ENCODE measurements around the gene NIFK.

NIFK gene

DNA sequence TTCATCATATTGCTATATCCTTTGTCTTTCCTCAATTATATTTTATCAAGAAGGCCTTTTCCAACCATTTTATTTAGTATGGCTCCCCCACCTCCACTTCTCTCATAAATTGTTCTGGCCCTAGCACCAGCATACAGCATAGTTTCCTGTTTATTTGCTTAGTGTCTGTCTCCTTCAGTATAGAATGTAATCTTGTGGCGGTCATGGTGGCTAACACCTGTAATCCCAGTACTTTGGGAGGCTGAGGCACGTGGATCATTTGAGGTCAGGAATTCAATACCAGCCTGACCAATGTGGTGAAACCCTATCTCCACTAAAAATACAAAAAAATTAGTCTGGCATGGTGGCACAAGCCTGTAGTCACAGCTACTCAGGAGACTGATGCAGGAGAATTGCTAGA lies 47.9 kb downstream of the NIFK start:
- TF ChIP-seq, protein P1, sequence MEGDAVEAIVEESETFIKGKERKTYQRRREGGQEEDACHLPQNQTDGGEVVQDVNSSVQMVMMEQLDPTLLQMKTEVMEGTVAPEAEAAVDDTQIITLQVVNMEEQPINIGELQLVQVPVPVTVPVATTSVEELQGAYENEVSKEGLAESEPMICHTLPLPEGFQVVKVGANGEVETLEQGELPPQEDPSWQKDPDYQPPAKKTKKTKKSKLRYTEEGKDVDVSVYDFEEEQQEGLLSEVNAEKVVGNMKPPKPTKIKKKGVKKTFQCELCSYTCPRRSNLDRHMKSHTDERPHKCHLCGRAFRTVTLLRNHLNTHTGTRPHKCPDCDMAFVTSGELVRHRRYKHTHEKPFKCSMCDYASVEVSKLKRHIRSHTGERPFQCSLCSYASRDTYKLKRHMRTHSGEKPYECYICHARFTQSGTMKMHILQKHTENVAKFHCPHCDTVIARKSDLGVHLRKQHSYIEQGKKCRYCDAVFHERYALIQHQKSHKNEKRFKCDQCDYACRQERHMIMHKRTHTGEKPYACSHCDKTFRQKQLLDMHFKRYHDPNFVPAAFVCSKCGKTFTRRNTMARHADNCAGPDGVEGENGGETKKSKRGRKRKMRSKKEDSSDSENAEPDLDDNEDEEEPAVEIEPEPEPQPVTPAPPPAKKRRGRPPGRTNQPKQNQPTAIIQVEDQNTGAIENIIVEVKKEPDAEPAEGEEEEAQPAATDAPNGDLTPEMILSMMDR (IDR thresholded peaks at IDR 0.05; ENCODE audit: low read depth, low read length, missing control alignments): no peak
- no peak for DNase-seq (ENCODE audit: low read depth)
- in situ Hi-C loops (cut with HindIII; ENCODE audit: low sequenced_read_pairs): no loop called here
- H3K4me3 ChIP-seq (ENCODE audit: low read depth, low read length): no peak overlapping the region

DNA sequence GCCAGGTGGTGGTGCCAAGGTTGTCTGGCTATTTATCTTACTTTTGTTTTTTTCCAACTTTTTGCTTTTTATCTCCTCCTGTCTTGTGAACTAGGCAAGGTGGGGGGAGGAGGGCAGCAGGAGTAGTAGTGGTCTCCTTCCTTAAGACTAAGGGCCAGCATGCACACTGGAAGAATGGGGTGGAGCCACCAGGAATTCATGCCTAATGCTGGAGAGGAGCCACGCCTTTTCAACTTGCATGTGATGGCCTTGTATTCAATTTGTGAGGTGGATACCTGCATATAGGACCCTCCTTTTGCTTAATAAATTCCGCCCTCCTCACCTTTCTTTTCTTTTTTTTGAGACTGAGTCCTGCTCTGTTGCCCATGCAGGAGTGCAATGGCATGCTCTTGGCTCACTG lies 49.8 kb downstream of the NIFK start:
- in situ Hi-C loops (cut with HindIII; ENCODE audit: low sequenced_read_pairs): no loop called here
- TF ChIP-seq, protein P1 (IDR thresholded peaks at IDR 0.05; ENCODE audit: low read depth, low read length, missing control alignments): no peak
- no peak overlapping the region for H3K4me3 ChIP-seq (ENCODE audit: low read depth, low read length)
- DNase-seq (ENCODE audit: low read depth): no peak

DNA sequence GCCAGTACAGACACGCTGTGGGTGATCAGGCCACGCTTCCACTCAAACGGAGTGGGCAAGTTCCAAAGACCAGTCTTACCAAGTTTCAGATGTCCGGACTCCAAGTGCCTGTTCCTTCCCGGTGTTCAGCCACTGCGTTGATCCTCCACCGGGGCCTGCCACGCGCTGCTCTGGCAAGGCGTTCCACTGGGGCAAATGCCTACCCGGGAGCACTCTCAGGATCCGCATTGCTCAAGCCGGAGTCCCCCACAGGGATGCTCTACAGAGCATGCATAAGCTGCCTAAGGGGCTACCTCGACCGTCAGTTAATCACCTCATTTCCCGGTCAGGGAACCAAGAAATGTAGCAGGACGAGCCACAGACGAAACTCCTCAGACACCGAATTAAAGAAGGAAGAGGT lies 50.5 kb downstream of the NIFK start:
- TF ChIP-seq, protein P1 (IDR thresholded peaks at IDR 0.05; ENCODE audit: low read depth, low read length, missing control alignments): no peak
- H3K4me3 ChIP-seq (ENCODE audit: low read depth, low read length): no peak overlapping the region
- DNase-seq (ENCODE audit: low read depth): no peak
- in situ Hi-C loops (cut with HindIII; ENCODE audit: low sequenced_read_pairs): no loop called here

DNA sequence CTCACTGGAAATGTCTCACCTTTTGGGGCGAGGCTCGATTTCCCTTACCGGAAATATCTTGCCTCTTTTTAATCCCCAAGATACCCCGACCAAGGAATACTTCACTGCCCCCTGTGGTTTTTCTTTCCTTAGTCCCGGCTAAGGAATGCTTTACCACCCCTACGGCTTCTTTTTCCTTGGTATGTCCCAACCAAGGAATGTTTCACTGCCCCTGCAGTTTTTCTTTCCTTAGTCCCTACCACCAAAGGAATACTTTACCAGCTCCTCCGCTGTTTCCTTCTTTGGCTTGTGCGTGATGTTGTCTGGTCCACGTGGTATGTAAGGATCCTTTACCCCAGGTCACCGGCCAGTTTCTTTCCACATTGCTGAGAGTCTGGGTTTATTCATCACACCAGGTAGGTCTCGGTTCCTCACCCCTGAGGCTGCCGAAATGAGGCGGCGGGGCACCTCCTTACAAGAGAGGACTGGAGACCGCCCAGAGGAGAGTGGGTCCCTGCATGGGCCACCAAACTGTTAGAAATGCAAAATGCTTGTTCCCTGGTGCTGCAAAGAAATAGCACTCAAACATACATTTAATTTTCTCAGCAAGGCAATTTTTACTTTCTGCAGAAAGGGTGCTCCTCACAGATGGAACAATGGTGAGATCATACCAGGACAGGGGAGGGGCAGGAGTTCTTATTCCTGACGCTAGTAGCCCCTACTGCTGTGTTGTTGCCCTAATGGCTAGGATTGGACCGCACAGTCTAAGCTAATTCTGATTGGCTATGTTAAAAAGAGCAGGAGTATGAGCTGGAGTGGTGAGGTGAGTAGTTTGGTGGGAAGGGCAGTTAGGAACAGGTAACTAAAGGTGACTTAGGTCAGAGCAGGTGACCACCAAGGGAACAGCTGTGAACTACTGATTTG lies 54.0 kb downstream of the NIFK start:
- no peak for DNase-seq (ENCODE audit: low read depth)
- H3K4me3 ChIP-seq (ENCODE audit: low read depth, low read length): no peak overlapping the region
- in situ Hi-C loops (cut with HindIII; ENCODE audit: low sequenced_read_pairs): no loop called here
- TF ChIP-seq, protein P1 (IDR thresholded peaks at IDR 0.05; ENCODE audit: low read depth, low read length, missing control alignments): no peak

DNA sequence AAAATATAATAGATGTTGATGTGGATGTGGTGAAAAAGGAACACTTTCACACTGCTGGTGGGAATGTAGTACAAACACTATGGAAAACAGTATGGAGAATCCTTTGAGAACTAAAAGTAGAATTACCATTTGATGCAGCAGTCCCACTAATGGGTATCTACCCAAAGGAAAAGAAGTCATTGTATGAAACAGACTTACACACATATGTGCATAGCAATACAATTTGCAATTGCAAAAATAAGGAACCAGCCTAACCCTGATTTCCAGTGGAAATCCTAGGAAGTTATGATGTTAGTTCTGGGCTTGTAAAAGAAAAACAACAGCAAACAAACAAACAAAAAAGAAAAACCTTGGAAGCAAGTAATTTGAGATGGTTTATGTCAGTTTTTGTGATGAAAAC lies 58.8 kb downstream of the NIFK start:
- in situ Hi-C loops (cut with HindIII; ENCODE audit: low sequenced_read_pairs): no loop called here

More for the DNA sequence above, 58.8 kb downstream of the NIFK start:
- TF ChIP-seq, protein P1 (IDR thresholded peaks at IDR 0.05; ENCODE audit: low read depth, low read length, missing control alignments): no peak
- DNase-seq (ENCODE audit: low read depth): no peak
- no peak overlapping the region for H3K4me3 ChIP-seq (ENCODE audit: low read depth, low read length)
